NCI-H2171 treated with DMSO at 0.1 percent for 48 hours (cell line): Measurements from ENCODE around the gene GTF2IRD1.
"Not testable (repeated sequence)": the region's sequence is repeated elsewhere in the genome, so short reads cannot be mapped to it uniquely, and the experiment has no call there.

Source experiments
- DNase-seq: peaks from one replicate; lab custom pipeline; 2025; lab: John Stamatoyannopoulos, UW

GTF2IRD1 gene, protein sequence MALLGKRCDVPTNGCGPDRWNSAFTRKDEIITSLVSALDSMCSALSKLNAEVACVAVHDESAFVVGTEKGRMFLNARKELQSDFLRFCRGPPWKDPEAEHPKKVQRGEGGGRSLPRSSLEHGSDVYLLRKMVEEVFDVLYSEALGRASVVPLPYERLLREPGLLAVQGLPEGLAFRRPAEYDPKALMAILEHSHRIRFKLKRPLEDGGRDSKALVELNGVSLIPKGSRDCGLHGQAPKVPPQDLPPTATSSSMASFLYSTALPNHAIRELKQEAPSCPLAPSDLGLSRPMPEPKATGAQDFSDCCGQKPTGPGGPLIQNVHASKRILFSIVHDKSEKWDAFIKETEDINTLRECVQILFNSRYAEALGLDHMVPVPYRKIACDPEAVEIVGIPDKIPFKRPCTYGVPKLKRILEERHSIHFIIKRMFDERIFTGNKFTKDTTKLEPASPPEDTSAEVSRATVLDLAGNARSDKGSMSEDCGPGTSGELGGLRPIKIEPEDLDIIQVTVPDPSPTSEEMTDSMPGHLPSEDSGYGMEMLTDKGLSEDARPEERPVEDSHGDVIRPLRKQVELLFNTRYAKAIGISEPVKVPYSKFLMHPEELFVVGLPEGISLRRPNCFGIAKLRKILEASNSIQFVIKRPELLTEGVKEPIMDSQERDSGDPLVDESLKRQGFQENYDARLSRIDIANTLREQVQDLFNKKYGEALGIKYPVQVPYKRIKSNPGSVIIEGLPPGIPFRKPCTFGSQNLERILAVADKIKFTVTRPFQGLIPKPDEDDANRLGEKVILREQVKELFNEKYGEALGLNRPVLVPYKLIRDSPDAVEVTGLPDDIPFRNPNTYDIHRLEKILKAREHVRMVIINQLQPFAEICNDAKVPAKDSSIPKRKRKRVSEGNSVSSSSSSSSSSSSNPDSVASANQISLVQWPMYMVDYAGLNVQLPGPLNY

DNA sequence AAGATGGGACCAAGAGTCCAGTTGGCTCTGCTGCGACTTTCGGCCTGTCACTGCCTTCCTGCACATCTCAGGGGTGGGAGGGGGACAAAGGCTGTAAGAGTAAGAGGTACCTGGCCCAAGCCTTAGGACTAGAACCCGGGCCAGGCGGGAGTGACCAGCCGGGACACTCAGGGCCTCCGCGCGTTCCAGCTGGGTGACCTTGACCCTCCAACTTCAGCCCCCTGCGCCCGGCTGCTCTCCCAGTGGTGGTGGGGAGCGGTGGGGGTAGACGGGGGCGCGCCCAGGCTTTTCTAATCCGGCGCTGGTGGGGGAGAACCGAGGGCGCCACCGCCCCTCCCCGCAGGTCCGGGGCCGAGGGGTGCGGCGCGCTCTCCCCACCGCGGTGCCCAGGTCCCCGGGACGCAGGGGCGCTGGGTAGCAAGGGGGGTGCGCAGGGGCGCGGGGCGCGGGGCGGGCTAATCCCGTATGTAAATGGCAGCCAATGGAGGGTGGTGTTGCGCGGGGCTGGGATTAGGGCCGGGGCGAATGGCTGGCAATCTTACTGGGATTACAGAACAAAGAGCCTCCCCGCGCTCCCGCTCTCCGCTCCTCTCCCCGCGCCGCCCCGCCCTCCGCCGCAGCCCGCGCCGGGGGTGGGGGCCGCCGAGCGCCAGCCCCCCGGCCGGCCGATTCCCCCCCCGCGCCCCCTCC is at the start of gene GTF2IRD1:
Gene GTF2IRD1, plus strand, starts transcription at position 585 of the 690 bp plus-strand sequence. CDS start 54,175 bp downstream, outside the sequence.
- peak; percentile 80 for DNase-seq

DNA sequence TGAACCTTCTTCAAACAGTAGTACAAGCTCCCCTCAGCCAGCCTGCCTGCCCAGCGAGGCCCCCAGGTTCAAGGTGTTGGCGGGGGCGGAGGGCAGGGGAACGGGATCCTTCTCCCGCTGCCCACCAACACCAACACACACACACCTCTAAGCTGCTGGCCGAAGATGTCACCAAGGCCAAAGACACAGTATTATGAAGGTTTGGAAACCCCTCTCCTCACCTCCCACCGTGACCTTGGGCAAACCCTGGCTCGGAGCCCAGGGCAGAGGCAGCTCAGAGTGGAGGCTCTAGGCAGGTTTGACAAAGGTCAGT is 49.4 kb upstream of the GTF2IRD1 start:
- no peak for DNase-seq

DNA sequence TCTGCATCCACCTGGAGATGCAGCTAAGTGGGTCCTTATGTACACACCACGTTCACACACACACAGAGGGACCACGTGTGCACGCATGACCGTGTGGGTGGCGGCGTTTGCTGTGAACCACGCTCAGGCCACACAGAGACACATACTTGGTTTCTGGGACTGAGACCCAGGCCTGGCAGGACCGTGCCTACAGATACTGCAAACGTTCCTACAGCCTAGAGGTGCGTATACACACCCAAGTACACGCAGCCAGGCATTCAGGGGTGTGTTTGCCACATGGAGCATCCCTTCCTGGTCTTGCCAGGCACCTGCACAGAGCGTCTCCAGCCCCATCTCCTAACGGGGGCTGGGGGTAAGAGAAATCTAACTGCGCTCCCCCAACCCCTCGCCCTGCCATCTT is 49.0 kb upstream of the GTF2IRD1 start:
- DNase-seq, result no peak

DNA sequence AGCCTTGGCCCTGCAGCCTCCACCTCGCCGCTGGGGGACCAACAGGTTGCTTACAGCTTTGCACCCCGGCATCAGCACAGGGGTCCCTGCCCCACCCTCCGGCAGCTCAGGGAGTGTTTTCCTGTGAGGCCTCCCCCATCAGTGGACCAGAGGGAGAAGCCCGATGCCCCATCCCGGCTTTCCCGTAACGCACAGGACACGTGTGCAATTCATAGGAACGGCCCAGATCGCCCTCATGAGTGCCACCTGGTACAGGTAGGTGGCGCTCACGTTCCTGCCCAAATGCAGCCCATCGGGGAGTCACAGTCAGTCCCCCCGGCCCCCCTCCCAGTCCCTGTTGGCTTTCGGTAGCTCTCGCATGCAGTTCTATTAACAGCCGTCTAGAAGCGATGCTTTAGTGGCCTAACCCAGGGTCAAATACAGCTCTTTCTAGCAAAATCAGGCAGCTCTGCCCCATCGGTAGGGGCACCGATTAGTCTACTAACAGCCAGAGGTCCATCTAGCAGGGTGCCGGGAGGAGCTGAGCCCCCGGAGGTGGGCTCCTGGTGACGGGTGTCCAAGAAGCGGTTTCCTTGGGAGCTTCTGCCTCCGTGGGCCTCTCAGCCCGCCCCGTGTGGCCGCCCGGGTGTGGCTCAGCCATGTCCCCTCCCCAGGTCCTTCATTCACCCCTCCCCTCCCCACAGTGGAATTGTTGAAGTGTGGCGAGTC is 48.4 kb upstream of the GTF2IRD1 start:
- no peak for DNase-seq

DNA sequence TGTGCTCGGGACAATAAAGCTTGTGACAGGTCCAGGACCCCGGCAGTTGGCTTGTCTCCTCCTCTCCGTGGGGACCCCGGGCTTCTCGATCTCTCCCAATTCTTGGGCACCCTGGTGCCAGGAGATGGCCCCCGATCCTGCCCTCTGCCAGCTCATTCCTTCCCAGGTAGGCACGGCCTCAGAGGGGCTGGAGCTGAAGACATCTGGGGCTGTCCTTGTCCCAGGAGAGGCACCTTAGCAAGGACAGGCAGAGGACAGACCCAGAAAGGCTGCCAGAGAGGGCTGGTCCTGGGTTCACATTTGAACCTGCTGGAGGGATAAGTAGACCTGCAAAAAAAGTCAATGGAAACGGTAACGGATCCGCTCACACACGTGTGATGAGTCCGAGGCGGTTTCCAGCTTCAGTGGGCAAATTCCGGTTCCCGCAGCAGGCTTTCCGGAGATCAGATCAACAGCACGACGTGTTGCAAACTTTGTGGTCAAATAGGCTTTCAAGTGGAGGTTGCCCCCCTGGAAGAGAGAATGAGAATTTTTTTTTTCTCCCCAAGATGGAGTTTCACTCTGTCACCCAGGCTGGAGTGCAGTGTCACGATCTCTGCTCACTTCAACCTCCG is 47.7 kb upstream of the GTF2IRD1 start:
- no peak for DNase-seq

DNA sequence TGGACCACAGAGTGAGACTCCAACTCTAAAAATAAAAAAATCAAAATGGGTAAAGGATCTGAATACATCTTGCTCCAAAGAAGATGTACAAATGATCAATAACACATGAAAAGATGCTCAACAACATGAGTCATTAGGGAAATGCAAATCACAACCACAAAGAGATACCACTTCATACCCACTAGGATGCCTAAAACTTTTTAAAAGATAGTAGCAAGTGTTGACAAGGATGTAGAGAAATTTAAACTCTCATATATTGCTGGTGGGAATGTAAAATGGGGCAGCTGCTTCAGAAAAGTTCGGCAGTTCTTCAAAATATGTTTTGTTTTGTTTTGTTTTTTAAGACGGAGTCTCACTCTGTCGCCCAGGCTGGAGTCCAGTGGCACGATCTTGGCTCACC is 45.7 kb upstream of the GTF2IRD1 start:
- no peak for DNase-seq

DNA sequence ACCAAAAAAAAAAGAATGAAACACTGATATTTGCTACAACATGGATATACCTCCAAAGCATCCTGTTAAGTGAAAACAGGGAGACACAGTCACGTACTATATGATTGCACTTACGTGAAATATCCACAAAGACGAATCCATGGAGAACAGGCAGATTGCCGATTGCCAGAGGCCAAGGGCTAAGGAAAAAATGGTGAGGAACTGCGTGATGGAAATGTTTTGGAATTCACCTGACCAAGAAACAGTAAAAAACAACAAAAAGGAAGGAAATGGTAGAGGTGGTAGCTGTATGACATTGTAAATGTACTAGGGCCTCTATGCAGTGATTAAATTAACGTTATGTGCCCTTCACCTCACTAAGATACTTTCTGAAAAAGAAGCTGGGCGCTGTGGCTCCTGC is 44.1 kb upstream of the GTF2IRD1 start:
- DNase-seq, result no peak

DNA sequence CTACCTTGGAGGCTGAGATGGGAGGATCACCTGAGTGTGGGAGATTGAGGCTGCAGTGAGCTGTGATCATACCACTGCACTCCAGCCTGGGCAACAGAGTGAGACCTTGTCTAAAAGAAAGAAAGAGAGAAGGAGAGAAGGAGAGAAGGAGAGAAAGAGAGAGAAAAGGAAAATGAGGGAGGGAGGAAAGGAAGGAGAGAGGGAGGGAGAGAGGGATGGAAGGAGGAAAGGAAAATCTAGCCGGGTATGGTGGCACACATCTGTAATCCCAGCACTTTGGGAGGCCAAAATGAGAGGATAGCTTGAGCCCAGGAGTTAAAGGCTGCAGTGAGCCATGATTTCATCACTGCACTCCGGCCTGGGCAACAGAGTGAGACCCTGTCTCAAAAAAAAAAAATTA is 42.9 kb upstream of the GTF2IRD1 start:
- DNase-seq, result no peak

DNA sequence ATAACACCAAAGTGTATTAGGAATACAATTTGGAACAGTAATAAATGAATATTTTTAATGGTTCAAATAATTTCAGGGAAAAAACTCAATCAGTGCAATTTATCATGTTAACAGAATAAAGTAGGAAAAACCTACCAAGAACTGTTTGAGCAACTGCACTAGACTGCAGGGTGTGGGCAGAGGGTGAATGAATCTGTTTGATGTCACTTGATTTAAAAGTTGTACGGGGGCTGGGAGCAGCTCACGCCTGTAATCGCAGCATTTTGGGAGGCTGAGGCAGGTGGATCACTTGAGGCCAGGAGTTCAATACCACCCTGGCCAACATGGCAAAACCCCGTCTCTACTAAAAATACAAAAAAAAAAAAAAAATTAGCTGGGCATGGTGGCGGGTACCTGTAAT is 42.1 kb upstream of the GTF2IRD1 start:
- DNase-seq, result not testable (repeated sequence)

DNA sequence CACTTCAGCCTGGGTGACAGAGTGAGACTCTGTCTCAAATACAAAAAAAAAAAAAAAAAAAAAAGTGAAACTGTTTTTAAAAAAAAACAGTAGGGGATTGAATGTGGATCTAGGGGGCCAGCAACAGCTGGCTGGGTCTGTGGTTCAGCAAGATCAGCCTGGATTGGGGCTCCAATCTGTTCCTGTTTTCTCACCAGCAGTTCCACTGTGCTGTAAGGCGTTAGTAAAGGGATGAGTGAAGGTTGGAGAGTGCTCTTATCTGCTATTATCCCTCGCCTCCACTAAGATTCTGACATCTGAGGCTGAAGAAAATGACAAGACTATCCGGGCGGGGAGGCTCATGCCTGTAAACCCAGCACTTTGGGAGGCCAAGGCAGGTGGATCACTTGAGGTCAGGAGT is 41.6 kb upstream of the GTF2IRD1 start:
- DNase-seq, result peak; percentile 97

DNA sequence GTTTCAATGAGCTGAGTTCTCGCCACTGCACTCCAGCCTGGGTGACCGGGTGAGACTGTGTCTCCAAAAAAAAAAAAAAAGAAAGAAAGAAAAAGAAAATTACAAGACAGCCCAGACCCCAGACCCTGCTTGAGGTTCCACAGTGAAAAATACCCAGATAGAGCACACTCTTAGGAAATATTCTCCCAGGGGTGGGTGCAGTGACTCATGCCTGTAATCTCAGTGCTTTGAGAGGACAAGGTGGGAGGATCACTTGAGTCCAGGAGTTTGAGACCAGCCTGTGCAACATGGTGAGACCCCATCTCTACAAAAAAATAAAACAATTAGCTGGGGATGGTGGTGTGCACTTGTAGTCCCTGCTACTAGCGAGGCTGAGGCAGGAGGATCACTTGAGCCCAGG is 41.1 kb upstream of the GTF2IRD1 start:
- DNase-seq, result no peak

DNA sequence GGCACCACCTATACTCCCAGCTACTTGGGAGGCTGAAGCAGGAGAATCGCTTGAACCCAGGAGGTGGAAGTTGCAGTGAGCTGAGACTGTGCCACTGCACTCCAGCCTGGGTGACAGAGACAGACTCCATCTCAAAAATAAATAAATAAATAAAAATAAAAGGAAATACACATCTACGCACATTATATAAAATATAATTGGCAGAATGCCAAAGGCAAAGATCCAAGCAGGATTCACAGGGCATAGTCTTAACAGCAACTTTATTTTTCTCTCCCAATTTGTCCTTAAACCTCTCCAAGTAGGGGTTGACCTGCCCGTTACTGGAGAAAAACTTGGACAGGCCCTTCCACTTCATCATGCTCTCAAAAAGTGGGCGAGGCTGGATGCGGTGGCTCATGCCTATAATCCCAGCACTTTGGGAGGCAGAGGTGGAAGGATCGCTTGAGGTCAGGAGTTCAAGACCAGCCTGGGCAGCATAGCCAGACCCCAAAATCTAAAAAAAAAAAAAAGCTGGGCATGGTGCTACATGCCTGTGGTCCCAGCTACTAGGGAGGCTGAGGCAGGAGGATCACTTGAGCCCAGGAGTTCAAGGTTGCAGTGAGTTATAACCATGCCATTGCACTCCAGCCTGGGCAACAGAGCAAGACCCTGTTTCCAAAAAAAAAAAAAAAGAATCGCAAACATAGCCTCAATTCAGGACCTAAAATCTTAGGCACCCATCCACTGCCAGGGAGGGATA is 38.9 kb upstream of the GTF2IRD1 start:
- not testable (repeated sequence) for DNase-seq

DNA sequence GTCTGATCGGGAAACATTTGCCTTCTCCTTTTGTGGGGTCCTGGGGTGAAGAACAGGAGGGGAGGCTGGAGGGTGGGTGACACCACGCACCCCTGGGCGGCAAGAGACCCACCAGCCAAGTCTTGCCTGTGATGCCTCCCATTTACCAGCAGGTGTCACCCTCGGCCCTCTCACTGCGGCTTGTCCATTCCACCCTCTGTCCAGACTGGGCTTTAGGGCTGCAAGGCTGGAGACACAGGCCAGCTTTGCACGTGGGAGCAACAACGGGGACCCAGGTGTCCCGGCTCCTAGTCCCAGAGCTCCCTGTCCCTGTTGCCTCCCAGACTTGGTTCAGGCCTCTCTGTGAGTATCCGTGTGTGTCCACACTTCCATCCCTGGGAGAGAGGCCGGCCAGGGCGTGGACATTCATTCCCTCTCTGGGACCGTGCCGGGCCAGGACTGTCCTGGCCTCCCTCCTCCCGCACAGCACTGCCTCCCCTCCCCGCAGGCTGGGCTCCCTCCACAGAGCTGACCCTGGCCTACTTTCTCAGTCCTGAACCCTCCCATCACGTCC is 36.2 kb upstream of the GTF2IRD1 start:
- DNase-seq, result peak; percentile 33

DNA sequence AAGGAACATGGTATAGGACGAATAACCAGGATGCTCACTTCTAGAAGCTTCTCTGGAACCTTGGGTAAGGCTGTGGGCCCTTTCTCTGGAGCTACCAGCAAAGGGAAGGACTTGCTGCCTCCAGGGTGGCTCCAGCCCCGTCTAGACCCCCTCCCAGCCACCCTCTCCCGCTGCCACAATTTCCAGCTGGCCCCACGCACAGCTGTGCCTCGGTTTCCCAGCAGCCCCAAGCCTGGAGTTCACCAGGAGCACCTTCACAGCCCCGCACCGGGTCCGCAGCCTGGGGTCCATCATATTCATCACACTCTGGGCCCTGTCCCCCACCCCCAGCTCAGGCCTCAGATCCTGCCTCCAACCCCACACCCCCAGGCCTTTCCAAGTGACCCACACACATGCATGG is 35.6 kb upstream of the GTF2IRD1 start:
- no peak for DNase-seq

DNA sequence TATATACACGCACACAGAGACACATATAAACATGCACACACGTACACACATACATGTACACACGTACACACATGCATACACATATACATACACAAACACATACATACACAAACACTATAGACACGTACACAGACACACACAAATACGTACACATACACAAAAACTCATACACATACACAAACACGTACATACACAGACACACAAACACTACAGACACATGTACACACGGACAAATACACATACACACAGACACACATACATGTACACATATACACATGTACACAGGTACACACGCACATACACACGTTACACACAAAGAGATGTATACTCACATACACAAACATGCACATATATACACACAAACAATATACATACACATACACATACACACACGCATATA is 35.2 kb upstream of the GTF2IRD1 start:
- DNase-seq, result no peak

DNA sequence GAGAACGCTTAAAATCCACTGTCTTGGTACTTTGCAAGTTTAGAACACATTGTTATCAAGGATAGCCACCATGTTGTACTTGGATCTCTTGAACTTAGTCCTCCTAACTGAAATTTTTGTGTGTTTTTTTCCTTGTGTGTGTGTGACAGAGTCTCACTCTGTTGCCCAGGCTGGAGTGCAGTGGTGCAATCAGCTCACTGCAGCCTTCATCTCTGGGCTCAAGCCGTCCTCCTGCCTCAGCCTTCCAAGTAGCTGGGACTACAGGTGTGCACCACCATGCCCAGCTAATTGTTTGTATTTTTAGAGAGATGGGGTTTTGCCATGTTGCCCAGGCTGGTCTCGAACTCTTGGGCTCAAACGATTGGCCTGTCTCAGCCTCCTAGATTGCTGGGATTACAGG is 34.5 kb upstream of the GTF2IRD1 start:
- not testable (repeated sequence) for DNase-seq

DNA sequence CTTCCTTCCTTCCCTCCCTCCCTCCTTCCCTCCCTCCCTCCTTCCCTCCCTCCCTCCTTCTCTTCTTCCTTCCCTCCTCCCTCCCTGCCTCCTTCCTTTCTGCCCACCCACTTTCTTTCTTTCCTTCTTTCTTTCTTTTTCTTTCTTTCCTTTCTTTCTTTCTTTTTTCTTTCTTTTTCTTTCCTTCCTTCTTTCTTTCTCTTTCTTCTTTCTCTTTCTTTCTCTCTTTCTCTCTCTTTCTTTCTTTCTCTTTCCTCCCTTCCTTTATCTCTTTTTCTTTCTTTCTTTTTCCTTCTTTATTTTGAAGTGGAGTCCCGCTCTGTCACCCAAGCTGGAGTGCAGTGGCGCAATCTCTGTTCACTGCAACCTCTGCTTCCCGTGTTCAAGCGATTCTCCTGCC is 33.7 kb upstream of the GTF2IRD1 start:
- DNase-seq, result no peak

DNA sequence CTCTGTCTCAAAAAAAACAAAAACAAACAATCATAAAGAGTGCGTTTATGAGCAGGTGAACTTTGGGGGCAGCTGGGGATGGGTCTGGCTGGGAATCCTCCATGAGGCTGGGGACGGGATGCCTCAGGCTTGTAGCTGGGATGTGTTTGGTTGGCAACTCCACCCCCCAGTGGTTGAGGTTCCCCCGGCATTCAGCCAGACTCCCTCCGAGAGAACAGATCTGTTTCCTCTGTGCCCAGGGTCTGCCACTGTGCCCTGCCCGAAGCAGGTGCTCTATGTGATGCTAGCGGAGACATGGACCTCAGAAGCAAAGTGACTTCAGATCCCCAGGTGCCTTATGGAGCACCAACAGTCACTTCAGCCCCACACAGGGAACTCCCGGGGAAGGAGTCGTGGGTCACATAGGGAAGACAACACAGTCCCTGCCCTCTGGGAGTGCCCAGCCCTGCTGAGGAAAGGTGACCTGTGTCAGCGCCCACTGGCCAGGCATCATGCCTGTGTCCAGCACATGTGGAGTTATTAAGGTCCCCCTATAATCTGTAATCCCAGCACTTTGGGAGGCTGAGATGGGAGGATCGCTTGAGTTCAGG is 29.3 kb upstream of the GTF2IRD1 start:
- DNase-seq, result no peak

DNA sequence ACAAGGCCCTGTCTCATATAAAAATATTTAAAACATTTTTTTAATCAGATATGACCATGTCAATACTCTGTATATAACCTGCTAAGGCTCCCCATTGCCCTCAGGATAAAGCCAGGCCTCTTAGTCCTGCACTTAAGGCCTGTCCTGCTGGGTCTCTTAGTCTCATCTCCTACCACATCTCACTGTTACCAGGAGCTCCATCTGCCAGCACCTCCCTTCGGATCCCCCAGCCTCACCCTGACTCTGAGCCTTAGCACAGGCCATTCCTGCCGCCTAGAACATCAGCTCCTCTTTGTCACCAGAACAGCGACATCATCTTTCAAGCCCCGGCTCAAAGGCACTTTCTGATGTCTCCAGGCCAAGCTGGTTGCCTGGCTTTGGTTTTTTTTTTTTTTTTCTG is 25.7 kb upstream of the GTF2IRD1 start:
- DNase-seq, result no peak

DNA sequence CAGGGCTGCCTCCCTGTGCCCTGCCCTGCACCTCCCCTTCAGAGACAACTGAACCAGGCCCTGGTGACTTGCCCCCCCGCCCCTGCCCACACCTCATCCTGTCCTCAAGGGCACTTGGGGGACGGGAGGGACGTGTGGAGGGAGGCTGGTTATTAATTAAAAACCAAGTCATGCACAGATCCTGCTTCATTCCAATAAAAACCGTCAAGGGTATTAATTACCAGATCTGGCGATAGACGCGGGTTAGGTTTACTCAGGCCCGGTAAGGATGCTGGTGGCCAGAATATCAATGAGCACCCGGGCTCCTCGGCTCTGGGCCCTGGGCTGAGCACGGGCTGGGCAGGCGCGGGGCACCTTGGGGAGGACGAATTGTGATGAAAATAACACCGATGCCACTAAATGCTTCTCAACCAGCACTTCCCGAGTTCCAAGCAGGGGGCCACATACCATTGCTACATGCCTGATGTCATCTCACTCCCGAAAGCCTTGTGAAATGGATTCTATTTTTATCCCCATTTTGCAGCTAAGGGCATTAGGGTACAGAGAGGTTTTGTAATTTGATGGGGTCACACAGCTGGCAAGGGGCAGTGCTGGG is 24.5 kb upstream of the GTF2IRD1 start:
- no peak for DNase-seq
